ENCODE measurements around the gene IFI44L. TPM values are rescaled to one million over a fixed set of nuclear protein-coding genes. Genes with fewer than 3 reads are reported as not detected.

The IFI44L gene
- total RNA-seq, 1 experiment from 2014 or later: not detected

GRCh38 chr1:78604643-78605042, 15.6 kb upstream of the IFI44L start:
- no peak for TF ChIP-seq CTCF (IDR thresholded peaks at IDR 0.05; ENCODE audit: insufficient read depth in 1 of 2, low read depth in 1 of 2, low read length in 1 of 2, severe bottlenecking in 1 of 2, unreplicated experiment in 1 of 2)
- H3K9me3 Mint-ChIP-seq (ENCODE audit: unreplicated experiment): no peaks in the 10 kb centered on the region
- Histone ChIP-seq H3K9me3 (no peaks in the 10 kb centered on the region), H3K4me1 (no peaks in the 10 kb centered on the region), H3K36me3 (ENCODE audit: control insufficient read depth, insufficient read depth, low read length) (no peaks in the 10 kb centered on the region), H3K4me3 (ENCODE audit: low read depth, low read length) (no peak overlapping the region), H3K27me3 (replicated peaks; ENCODE audit: control insufficient read depth, insufficient read depth, low read length) (no peaks in the 10 kb centered on the region)
- no TSS peak for BruUV-seq (replicated peaks)
- POLR2A ChIA-PET: no interaction called here
- DNase-seq: no peak
- H3K27me3 Mint-ChIP-seq (ENCODE audit: insufficient read depth, unreplicated experiment): peaks cover 2% of the 10 kb centered on the region
- H3K36me3 Mint-ChIP-seq (ENCODE audit: insufficient read depth, unreplicated experiment): no peaks in the 10 kb centered on the region
- no peaks in the 10 kb centered on the region for H3K4me1 Mint-ChIP-seq (ENCODE audit: low read depth, unreplicated experiment)
- intact Hi-C loops (cut with micrococcal nuclease; ENCODE audit: unreplicated experiment): no loop called here
- no peak overlapping the region for H3K4me3 Mint-ChIP-seq (ENCODE audit: unreplicated experiment)
- CTCF ChIA-PET: no interaction called here
- no peak overlapping the region for H3K27ac Mint-ChIP-seq (ENCODE audit: unreplicated experiment)

GRCh38 chr1:78606274-78606673, 14.0 kb upstream of the IFI44L start:
- Histone ChIP-seq H3K27me3 (replicated peaks; ENCODE audit: control insufficient read depth, insufficient read depth, low read length) (no peaks in the 10 kb centered on the region), H3K4me3 (ENCODE audit: low read depth, low read length) (no peak overlapping the region), H3K9me3 (no peaks in the 10 kb centered on the region), H3K4me1 (no peaks in the 10 kb centered on the region), H3K36me3 (ENCODE audit: control insufficient read depth, insufficient read depth, low read length) (no peaks in the 10 kb centered on the region)
- TF ChIP-seq CTCF (IDR thresholded peaks at IDR 0.05; ENCODE audit: insufficient read depth in 1 of 2, low read depth in 1 of 2, low read length in 1 of 2, severe bottlenecking in 1 of 2, unreplicated experiment in 1 of 2): no peak
- no peaks in the 10 kb centered on the region for H3K4me1 Mint-ChIP-seq (ENCODE audit: low read depth, unreplicated experiment)
- no peak overlapping the region for H3K27ac Mint-ChIP-seq (ENCODE audit: unreplicated experiment)
- ChIA-PET POLR2A (no interaction called here), CTCF (no interaction called here)
- intact Hi-C loops (cut with micrococcal nuclease; ENCODE audit: unreplicated experiment): no loop called here
- H3K27me3 Mint-ChIP-seq (ENCODE audit: insufficient read depth, unreplicated experiment): peaks cover 9% of the 10 kb centered on the region
- DNase-seq: no peak
- BruUV-seq (replicated peaks): no TSS peak
- H3K9me3 Mint-ChIP-seq (ENCODE audit: unreplicated experiment): no peaks in the 10 kb centered on the region
- no peak overlapping the region for H3K4me3 Mint-ChIP-seq (ENCODE audit: unreplicated experiment)
- no peaks in the 10 kb centered on the region for H3K36me3 Mint-ChIP-seq (ENCODE audit: insufficient read depth, unreplicated experiment)

GRCh38 chr1:78607334-78607927, 12.8 kb upstream of the IFI44L start:
- Mint-ChIP-seq H3K36me3 (ENCODE audit: insufficient read depth, unreplicated experiment) (no peaks in the 10 kb centered on the region), H3K4me1 (ENCODE audit: low read depth, unreplicated experiment) (no peaks in the 10 kb centered on the region), H3K9me3 (ENCODE audit: unreplicated experiment) (no peaks in the 10 kb centered on the region), H3K4me3 (ENCODE audit: unreplicated experiment) (peak overlapping the region; percentile 29), H3K27me3 (ENCODE audit: insufficient read depth, unreplicated experiment) (peaks cover 9% of the 10 kb centered on the region), H3K27ac (ENCODE audit: unreplicated experiment) (no peak overlapping the region)
- Histone ChIP-seq H3K27me3 (replicated peaks; ENCODE audit: control insufficient read depth, insufficient read depth, low read length) (no peaks in the 10 kb centered on the region), H3K9me3 (no peaks in the 10 kb centered on the region), H3K4me1 (no peaks in the 10 kb centered on the region), H3K4me3 (ENCODE audit: low read depth, low read length) (no peak overlapping the region), H3K36me3 (ENCODE audit: control insufficient read depth, insufficient read depth, low read length) (no peaks in the 10 kb centered on the region)
- POLR2A ChIA-PET: no interaction called here
- DNase-seq: no peak
- BruUV-seq (replicated peaks): no TSS peak
- intact Hi-C loops (cut with micrococcal nuclease; ENCODE audit: unreplicated experiment): loop anchor here (1.0 kb wide), 2 partner anchors 462 to 477 kb away; no protein-coding TSS in a partner anchor
- TF ChIP-seq CTCF (IDR thresholded peaks at IDR 0.05; ENCODE audit: insufficient read depth in 1 of 2, low read depth in 1 of 2, low read length in 1 of 2, severe bottlenecking in 1 of 2, unreplicated experiment in 1 of 2): peak; percentile 11 to 23
- CTCF ChIA-PET: interaction anchor here (1.0 kb wide), 1 partner anchor 476 kb away, joined by 3 read pairs; no protein-coding TSS in a partner anchor

Data from Caco-2 (cell line).